Osteoblast (primary cell): ENCODE measurements around the gene SH3GL2. TPM values are rescaled to one million over a fixed set of nuclear protein-coding genes. Genes with fewer than 3 reads are reported as not detected.

Experiments used
- DNase-seq: peaks from one replicate; pipeline ENCODE4 v3.0.0; 2011; ENCODE audit warnings: low spot score, mixed read lengths; ENCODE audit not compliant: insufficient read length; ENCODE audit errors: missing footprints
- H2AFZ ChIP-seq: 2 replicates; pipeline ENCODE4 v1.6.0; 2011; ENCODE audit warnings: mild to moderate bottlenecking, low read length
- H3K27ac ChIP-seq: 2 replicates; pipeline ENCODE4 v1.5.1; 2011; ENCODE audit warnings: mild to moderate bottlenecking, low read depth, low read length, moderate library complexity
- H3K27me3 ChIP-seq: 2 replicates; pipeline ENCODE4 v1.6.0; 2012; ENCODE audit warnings: mild to moderate bottlenecking, control low read depth, inconsistent platforms, low read length, moderate library complexity; ENCODE audit not compliant: insufficient read depth
- H3K36me3 ChIP-seq: 2 replicates; pipeline ENCODE4 v1.5.1; 2011; ENCODE audit warnings: mild to moderate bottlenecking, low read length, control low read depth, moderate library complexity; ENCODE audit not compliant: insufficient read depth
- H3K4me1 ChIP-seq: 2 replicates; pipeline ENCODE4 v1.5.1; 2011; ENCODE audit warnings: mild to moderate bottlenecking, low read length, control low read depth, moderate library complexity; ENCODE audit not compliant: insufficient read depth
- H3K4me2 ChIP-seq: 2 replicates; pipeline ENCODE4 v1.6.0; 2011; ENCODE audit warnings: mild to moderate bottlenecking, low read length; ENCODE audit not compliant: insufficient read depth
- H3K4me3 ChIP-seq: fragments of 200-600 bp; sonication (generic); 3 replicates; pipeline ENCODE4 v1.5.1; 2012; ENCODE audit warnings: mild to moderate bottlenecking, low read length, inconsistent platforms; ENCODE audit not compliant: insufficient read depth
- H3K79me2 ChIP-seq: 2 replicates; pipeline ENCODE4 v1.6.0; 2012; ENCODE audit warnings: mild to moderate bottlenecking, low read length, control low read depth, inconsistent platforms; ENCODE audit not compliant: insufficient read depth
- H3K9me3 ChIP-seq: 2 replicates; pipeline ENCODE4 v1.5.1; 2011; ENCODE audit warnings: low read depth, low read length, control low read depth
- H4K20me1 ChIP-seq: 2 replicates; pipeline ENCODE4 v1.6.0; 2012; ENCODE audit warnings: mild to moderate bottlenecking, low read length, control low read depth; ENCODE audit not compliant: insufficient read depth
- CTCF ChIP-seq: IDR thresholded peaks from 2 replicates; pipeline ENCODE4 v1.5.1; 2011; ENCODE audit warnings: mild to moderate bottlenecking, low read depth, low read length, moderate library complexity; ENCODE audit errors: extremely low read depth
- total RNA-seq: library from RNA; depleted of rRNA; stranded (reverse); fragments of >200 nt; gene quantifications from 2 replicates; pipeline ENCODE4 v1.2.3, GENCODE V29; 2012

SH3GL2 gene
- total RNA-seq, 1 donor, result under 0.01 TPM

DNA sequence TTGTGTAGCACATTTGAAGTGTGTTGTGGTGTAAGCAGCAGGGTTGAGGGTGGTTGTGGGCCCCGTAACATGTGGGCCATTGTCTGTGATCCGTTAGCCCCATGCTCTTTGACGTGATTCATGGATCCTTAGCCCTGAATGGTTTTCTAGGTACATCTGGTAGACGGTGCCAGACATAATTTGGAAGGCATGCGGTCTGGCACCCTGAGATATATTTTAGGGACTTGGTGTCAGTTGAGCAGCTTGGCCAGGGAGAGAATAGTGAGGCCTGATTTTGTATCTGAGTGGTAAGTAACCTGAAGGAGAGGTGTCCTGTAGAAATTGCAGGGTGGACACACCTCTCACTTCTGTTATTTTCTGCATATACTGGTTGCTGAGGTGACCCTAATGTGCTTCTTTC is 10.9 kb downstream of the SH3GL2 start:
- no peak overlapping the region for H3K4me2 ChIP-seq
- DNase-seq, result no peak
- no peaks in the 10 kb centered on the region for H3K36me3 ChIP-seq
- TF ChIP-seq CTCF, result no peak
- no peak overlapping the region for H2AFZ ChIP-seq
- H3K4me3 ChIP-seq, result no peak overlapping the region
- no peaks in the 10 kb centered on the region for H3K9me3 ChIP-seq
- no peaks in the 10 kb centered on the region for H3K4me1 ChIP-seq
- no peaks in the 10 kb centered on the region for H3K27me3 ChIP-seq
- no peaks in the 10 kb centered on the region for H3K79me2 ChIP-seq
- no peak overlapping the region for H3K27ac ChIP-seq
- H4K20me1 ChIP-seq, result no peaks in the 10 kb centered on the region

- no peak for DNase-seq
- H3K4me1 ChIP-seq, result no peaks in the 10 kb centered on the region
- no peaks in the 10 kb centered on the region for H4K20me1 ChIP-seq
- no peaks in the 10 kb centered on the region for H3K79me2 ChIP-seq
- no peak overlapping the region for H2AFZ ChIP-seq
- peaks cover 4% of the 10 kb centered on the region for H3K27me3 ChIP-seq
- no peak overlapping the region for H3K27ac ChIP-seq
- H3K36me3 ChIP-seq, result no peaks in the 10 kb centered on the region
- TF ChIP-seq CTCF, result no peak
- H3K4me3 ChIP-seq, result no peak overlapping the region
- no peak overlapping the region for H3K4me2 ChIP-seq
- H3K9me3 ChIP-seq, result no peaks in the 10 kb centered on the region
Measured at GRCh38 chr9:17594961-17595360, 16.1 kb downstream of the SH3GL2 start.

DNA sequence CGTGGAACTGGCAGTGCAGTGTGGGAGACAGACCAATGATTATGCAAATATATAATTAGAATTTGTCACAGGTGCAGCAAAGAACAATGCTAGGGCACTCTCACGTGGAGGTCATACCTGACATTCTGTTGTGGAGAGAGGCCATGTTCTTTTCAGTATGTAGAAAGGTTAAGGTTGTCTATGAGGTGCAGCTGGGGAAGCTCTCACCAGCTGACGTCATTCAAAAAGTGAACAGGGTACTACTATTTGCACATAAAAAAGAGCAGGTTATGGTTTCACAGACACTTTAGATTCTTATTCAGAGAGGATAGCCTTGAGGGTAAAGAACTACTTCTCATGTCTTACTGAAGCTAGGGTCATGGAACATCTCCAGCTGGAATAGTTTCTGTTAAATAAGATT is 19.1 kb downstream of the SH3GL2 start:
- no peak overlapping the region for H3K4me3 ChIP-seq
- H3K9me3 ChIP-seq, result no peaks in the 10 kb centered on the region
- no peak for DNase-seq
- peaks cover 2% of the 10 kb centered on the region for H3K4me1 ChIP-seq
- H3K36me3 ChIP-seq, result no peaks in the 10 kb centered on the region
- peaks cover 7% of the 10 kb centered on the region for H3K27me3 ChIP-seq
- no peak for TF ChIP-seq CTCF
- no peak overlapping the region for H3K27ac ChIP-seq
- no peaks in the 10 kb centered on the region for H3K79me2 ChIP-seq
- H4K20me1 ChIP-seq, result no peaks in the 10 kb centered on the region
- H3K4me2 ChIP-seq, result no peak overlapping the region
- no peak overlapping the region for H2AFZ ChIP-seq

GRCh38 chr9:17600962-17601593 is 22.2 kb downstream of the SH3GL2 start:
- H3K27me3 ChIP-seq, result peaks cover 7% of the 10 kb centered on the region
- no peak overlapping the region for H3K4me3 ChIP-seq

More at GRCh38 chr9:17600962-17601593, 22.2 kb downstream of the SH3GL2 start:
- H3K27ac ChIP-seq, result no peak overlapping the region
- peaks cover 2% of the 10 kb centered on the region for H3K4me1 ChIP-seq
- no peak for TF ChIP-seq CTCF
- H4K20me1 ChIP-seq, result no peaks in the 10 kb centered on the region
- no peaks in the 10 kb centered on the region for H3K9me3 ChIP-seq
- no peak overlapping the region for H2AFZ ChIP-seq
- no peak overlapping the region for H3K4me2 ChIP-seq
- no peaks in the 10 kb centered on the region for H3K36me3 ChIP-seq
- no peak for DNase-seq
- no peaks in the 10 kb centered on the region for H3K79me2 ChIP-seq
